Suppressor macrophage treated with lipopolysaccharide for 1 hour (primary cell): Measurements from ENCODE around the gene EPS8.

Source experiments
- DNase-seq, 3 donors: peaks; one replicate each; pipeline ENCODE4 v3.0.0-alpha.2; 2020 to 2022

Gene EPS8

GRCh38 chr12:15597125-15597830, 191.9 kb downstream of the EPS8 start:
- no peak for DNase-seq

GRCh38 chr12:15596174-15596573, 193.0 kb downstream of the EPS8 start:
- no peak for DNase-seq

GRCh38 chr12:15592934-15593333, 196.3 kb downstream of the EPS8 start:
- DNase-seq = no peak

GRCh38 chr12:15591811-15592210, 197.4 kb downstream of the EPS8 start:
- DNase-seq = no peak

GRCh38 chr12:15590180-15590826, 198.9 kb downstream of the EPS8 start:
- DNase-seq = peak; percentile 71 to 81 (median 81)

- no peak for DNase-seq
Measured at GRCh38 chr12:15589328-15590032, 199.7 kb downstream of the EPS8 start.

GRCh38 chr12:15584366-15585041, 204.7 kb downstream of the EPS8 start:
- DNase-seq = peak; percentile 79 to 87 (median 80)

- no peak for DNase-seq
Measured at GRCh38 chr12:15583804-15584203, 205.4 kb downstream of the EPS8 start.

- no peak for DNase-seq
Measured at GRCh38 chr12:15581006-15581405, 208.2 kb downstream of the EPS8 start.

- DNase-seq = no peak
Measured at GRCh38 chr12:15580431-15580830, 208.8 kb downstream of the EPS8 start.

- DNase-seq = no peak
Measured at GRCh38 chr12:15575671-15576541, 213.3 kb downstream of the EPS8 start.

- DNase-seq = no peak
Measured at GRCh38 chr12:15574353-15574752, 214.8 kb downstream of the EPS8 start.
